ENCODE data around the gene KMT5C.

KMT5C gene

GRCh38 chr19:55339105-55339888 is at the start of gene KMT5C:
Gene KMT5C (plus strand): TSS chr19:55339876. CDS start chr19:55341937, 2,061 bp downstream.
- peak; percentile 100 for DNase-seq (ENCODE audit: low spot score)

GRCh38 chr19:55297267-55297666 is 42.4 kb upstream of the KMT5C start:
- no peak for DNase-seq (ENCODE audit: low spot score)

- DNase-seq (ENCODE audit: low spot score), result no peak
These were observed 39.7 kb upstream of the KMT5C start for GRCh38 chr19:55299991-55300390.

- DNase-seq (ENCODE audit: low spot score), result no peak
These were observed 38.7 kb upstream of the KMT5C start for GRCh38 chr19:55300886-55301458.

- peak; percentile 95 for DNase-seq (ENCODE audit: low spot score)
These were observed 38.0 kb upstream of the KMT5C start for GRCh38 chr19:55301459-55302317.

- DNase-seq (ENCODE audit: low spot score), result no peak
These were observed 37.4 kb upstream of the KMT5C start for GRCh38 chr19:55302318-55302703.

- no peak for DNase-seq (ENCODE audit: low spot score)
These were observed 36.2 kb upstream of the KMT5C start for GRCh38 chr19:55303477-55303876.

GRCh38 chr19:55304279-55304978 is 35.2 kb upstream of the KMT5C start:
- peak; percentile 41 for DNase-seq (ENCODE audit: low spot score)

GRCh38 chr19:55304980-55305379 is 34.7 kb upstream of the KMT5C start:
- no peak for DNase-seq (ENCODE audit: low spot score)

GRCh38 chr19:55305491-55305890 is 34.2 kb upstream of the KMT5C start:
- DNase-seq (ENCODE audit: low spot score), result peak; percentile 56

GRCh38 chr19:55305983-55306562 is 33.6 kb upstream of the KMT5C start:
- DNase-seq (ENCODE audit: low spot score), result no peak

- no peak for DNase-seq (ENCODE audit: low spot score)
These were observed 33.0 kb upstream of the KMT5C start for GRCh38 chr19:55306712-55307111.

GRCh38 chr19:55308281-55308680 is 31.4 kb upstream of the KMT5C start:
- DNase-seq (ENCODE audit: low spot score), result no peak

GRCh38 chr19:55309448-55309847 is 30.2 kb upstream of the KMT5C start:
- DNase-seq (ENCODE audit: low spot score), result no peak

GRCh38 chr19:55310498-55310897 is 29.2 kb upstream of the KMT5C start:
- no peak for DNase-seq (ENCODE audit: low spot score)

GRCh38 chr19:55311397-55311796 is 28.3 kb upstream of the KMT5C start:
- DNase-seq (ENCODE audit: low spot score), result no peak

GRCh38 chr19:55311797-55312196 is 27.9 kb upstream of the KMT5C start:
- DNase-seq (ENCODE audit: low spot score), result no peak

- no peak for DNase-seq (ENCODE audit: low spot score)
These were observed 26.8 kb upstream of the KMT5C start for GRCh38 chr19:55312621-55313512.

- no peak for DNase-seq (ENCODE audit: low spot score)
These were observed 25.3 kb upstream of the KMT5C start for GRCh38 chr19:55314396-55314795.

GRCh38 chr19:55315956-55316525 is 23.6 kb upstream of the KMT5C start:
- DNase-seq (ENCODE audit: low spot score), result no peak
